Kidney (tissue), 14 donors: ENCODE data around the gene TREM1. TPM values are rescaled to one million over a fixed set of nuclear protein-coding genes. Genes with fewer than 3 reads are reported as not detected.
A peak's percentile ranks its signal among the peaks of the same experiment; 100 is the strongest.

ENCODE experiments used
- DNase-seq, 5 donors: peaks; one replicate each; pipeline ENCODE4 v3.0.0-alpha.2; 2013 to 2020
- FAIRE-seq: peaks from 2 replicates; lab custom pipeline; 2012; peaks lifted over from hg19 to GRCh38; lab: Jason Lieb, UNC
- H3K27ac ChIP-seq, 2 donors: one replicate each; pipeline ENCODE4 v1.7.0; 2013; ENCODE audit warnings: low read depth in 2 of 2, low read length in 2 of 2, inconsistent platforms in 1 of 2
- H3K27me3 ChIP-seq: one replicate; pipeline ENCODE4 v1.7.1; 2013; ENCODE audit warnings: low read length, inconsistent platforms; ENCODE audit not compliant: control insufficient read depth, insufficient read depth
- H3K36me3 ChIP-seq, 3 donors: one replicate each; pipeline versions ENCODE4 v1.7.0 to v1.7.1; 2013; ENCODE audit warnings: low read length in 3 of 3, control low read depth in 1 of 3, inconsistent platforms in 1 of 3; ENCODE audit not compliant: insufficient read depth in 3 of 3, control insufficient read depth in 2 of 3
- H3K4me1 ChIP-seq, 3 donors: one replicate each; pipeline versions ENCODE4 v1.7.0 to v1.7.1; 2013; ENCODE audit warnings: low read length in 3 of 3, inconsistent platforms in 1 of 3, low read depth in 1 of 3; ENCODE audit not compliant: control insufficient read depth in 2 of 3, insufficient read depth in 2 of 3
- H3K4me3 ChIP-seq, 3 donors: one replicate each; pipeline versions ENCODE4 v1.7.0 to v1.8.1; 2013; ENCODE audit warnings: low read length in 3 of 3, control low read depth in 1 of 3, inconsistent platforms in 1 of 3
- H3K9ac ChIP-seq, 3 donors: one replicate each; pipeline versions ENCODE4 v1.7.0 to v1.7.1; 2013; ENCODE audit warnings: low read length in 3 of 3, control low read depth in 1 of 3, inconsistent platforms in 1 of 3
- H3K9me3 ChIP-seq, 3 donors: one replicate each; pipeline versions ENCODE4 v1.7.0 to v1.7.1; 2013; ENCODE audit warnings: low read length in 3 of 3, control low read depth in 1 of 3, inconsistent platforms in 1 of 3; ENCODE audit not compliant: control insufficient read depth in 2 of 3, insufficient read depth in 1 of 3
- intact Hi-C: fragments of 100-400 bp; cut with DNase I; formaldehyde crosslinking; loops from one replicate; pipeline ENCODE4 v1.11.1; 2022
- polyA plus RNA-seq: library from polyadenylated mRNA; stranded (reverse); fragments of 350-450 nt; fragmentation: Illumina TruSeq; extraction: RNeasy Lipid Tissue Mini Kit (QIAGEN cat#74804); gene quantifications from one replicate; pipeline ENCODE4 v1.2.3, GENCODE V29; 2014; ENCODE audit warnings: low read depth, low replicate concordance; ENCODE audit not compliant: insufficient read depth
- total RNA-seq: library from RNA; stranded (reverse); fragmentation: NEBNext Ultra II Directional; extraction: Animal tissue kit (Norgen Biotek cat#: 25700); gene quantifications from one replicate; pipeline ENCODE4 v1.2.1, GENCODE V29; 2021
- TF ChIP-seq, protein P1 (sequence below): IDR thresholded peaks from 3 replicates; pipeline ENCODE4 v1.5.1; 2012; ENCODE audit warnings: mild to moderate bottlenecking, moderate library complexity, borderline replicate concordance; ENCODE audit not compliant: insufficient read depth; ENCODE audit errors: extremely low read depth
- donor health status: control.
- donor health status: control.
- donor health status: control.
- donor health status: control.
- donor health status: control.
- donor health status: DM: yes; HTN: yes; CAD: no.
- donor health status: Normal renal cell carcinoma (clear cell type).

TREM1 gene
- total and polyA plus RNA-seq, 2 donors from 2014 or later = 1.4 TPM; not detected in 1

DNA sequence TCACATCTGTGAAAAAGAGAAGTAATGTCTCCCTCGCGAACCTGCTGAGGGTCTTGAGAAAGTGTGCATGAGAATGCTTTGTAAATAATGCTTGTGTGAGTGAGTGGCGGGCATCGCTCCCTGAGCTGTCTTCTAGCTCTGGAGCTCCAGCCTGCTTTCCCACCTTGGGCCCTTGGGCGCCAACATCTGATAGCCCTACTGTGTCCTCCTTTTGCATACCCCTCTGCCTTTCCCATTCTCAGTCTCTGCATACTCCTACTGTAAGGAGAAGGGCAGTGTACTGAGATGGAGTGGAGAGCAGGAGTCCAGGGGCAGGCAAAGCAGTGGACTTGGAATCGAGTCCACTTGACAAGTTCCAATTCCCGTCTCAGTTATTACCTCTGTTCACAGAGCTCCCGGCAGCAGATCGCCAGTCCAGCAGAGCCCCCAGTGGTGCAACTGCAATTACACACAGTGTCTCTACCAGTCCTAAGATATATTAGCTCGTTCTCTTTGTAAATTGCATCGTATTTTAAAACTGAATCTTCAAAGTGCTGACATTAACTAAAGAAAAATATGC lies 48.1 kb upstream of the TREM1 start:
- DNase-seq = peak in 1 of 5 donors; percentile 46
- Histone ChIP-seq H3K36me3 (no peaks in the 10 kb centered on the region), H3K27ac (no peak overlapping the region), H3K27me3 (no peaks in the 10 kb centered on the region), H3K4me3 (no peak overlapping the region), H3K9me3 (no peaks in the 10 kb centered on the region), H3K4me1 (no peaks in the 10 kb centered on the region), H3K9ac (no peak overlapping the region)
- TF ChIP-seq, protein P1, sequence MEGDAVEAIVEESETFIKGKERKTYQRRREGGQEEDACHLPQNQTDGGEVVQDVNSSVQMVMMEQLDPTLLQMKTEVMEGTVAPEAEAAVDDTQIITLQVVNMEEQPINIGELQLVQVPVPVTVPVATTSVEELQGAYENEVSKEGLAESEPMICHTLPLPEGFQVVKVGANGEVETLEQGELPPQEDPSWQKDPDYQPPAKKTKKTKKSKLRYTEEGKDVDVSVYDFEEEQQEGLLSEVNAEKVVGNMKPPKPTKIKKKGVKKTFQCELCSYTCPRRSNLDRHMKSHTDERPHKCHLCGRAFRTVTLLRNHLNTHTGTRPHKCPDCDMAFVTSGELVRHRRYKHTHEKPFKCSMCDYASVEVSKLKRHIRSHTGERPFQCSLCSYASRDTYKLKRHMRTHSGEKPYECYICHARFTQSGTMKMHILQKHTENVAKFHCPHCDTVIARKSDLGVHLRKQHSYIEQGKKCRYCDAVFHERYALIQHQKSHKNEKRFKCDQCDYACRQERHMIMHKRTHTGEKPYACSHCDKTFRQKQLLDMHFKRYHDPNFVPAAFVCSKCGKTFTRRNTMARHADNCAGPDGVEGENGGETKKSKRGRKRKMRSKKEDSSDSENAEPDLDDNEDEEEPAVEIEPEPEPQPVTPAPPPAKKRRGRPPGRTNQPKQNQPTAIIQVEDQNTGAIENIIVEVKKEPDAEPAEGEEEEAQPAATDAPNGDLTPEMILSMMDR = no peak
- FAIRE-seq = no peak
- intact Hi-C loops = no loop called here

DNA sequence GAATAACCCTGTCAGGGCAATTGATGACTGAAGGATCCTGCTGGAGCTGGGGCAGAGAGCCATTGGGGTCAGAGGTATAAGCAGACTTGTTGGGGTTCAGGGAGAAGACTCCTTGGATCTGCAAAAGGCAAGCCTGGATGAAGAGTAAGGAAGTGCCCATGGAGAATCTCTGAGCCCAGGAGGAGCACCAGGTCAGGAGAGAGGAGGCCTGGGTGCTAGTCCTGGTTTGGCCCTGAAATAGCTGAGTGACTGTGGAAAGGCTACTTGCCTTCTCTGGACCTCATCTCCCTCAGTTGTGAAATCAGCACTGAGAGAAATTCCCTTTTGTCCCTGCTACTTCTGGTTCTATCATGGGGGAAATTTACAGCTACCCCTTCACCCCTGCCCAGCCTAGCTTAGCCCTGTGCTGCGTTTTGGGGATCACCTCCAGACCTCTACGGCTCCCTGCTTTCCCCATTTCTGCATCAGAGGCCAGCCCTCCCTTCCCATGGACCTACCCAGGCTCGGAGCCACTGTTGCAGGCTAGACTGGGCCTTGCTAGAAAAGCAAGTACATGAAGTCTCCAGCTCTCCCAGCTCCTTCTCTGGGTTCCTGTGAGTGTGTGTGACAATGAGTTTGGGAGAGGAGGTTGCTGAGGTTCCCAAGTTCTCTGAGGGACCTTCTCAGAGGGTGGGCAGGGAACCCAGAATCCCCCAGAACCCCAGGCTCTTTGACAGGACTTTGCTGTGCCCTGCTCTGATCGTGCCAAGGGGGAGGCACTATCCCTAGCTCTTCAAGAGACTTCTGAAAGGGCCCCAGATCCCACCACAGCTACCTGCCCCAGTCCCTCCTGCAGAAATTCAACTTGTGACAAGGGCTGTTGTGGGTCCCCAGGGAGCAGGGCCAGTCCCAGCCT lies 46.6 kb upstream of the TREM1 start:
- DNase-seq = no peak
- Histone ChIP-seq H3K9me3 (no peaks in the 10 kb centered on the region), H3K9ac (no peak overlapping the region), H3K4me1 (no peaks in the 10 kb centered on the region), H3K36me3 (no peaks in the 10 kb centered on the region), H3K27me3 (no peaks in the 10 kb centered on the region), H3K27ac (no peak overlapping the region), H3K4me3 (no peak overlapping the region)
- intact Hi-C loops = no loop called here
- TF ChIP-seq, protein P1 = no peak
- no peak for FAIRE-seq

DNA sequence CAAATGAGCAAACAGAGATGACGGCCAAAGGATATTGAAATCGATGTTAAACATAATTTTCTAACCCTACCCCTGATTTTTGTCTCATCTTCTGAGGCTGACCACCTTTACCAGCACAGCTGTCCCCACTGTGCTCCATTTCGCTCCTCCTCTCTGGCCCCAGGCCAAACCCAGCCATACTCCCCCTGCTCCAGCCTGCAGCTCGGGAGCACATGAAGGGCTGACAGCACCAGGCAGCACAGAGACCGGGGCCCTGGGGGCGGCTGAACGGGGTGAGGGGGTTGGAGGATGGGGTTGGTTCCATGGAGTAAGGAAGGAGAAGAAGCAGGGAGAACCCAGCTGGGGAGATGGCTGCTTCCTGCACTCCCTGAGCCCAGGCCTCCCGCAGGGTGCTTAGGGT lies 45.8 kb upstream of the TREM1 start:
- peak in 1 of 5 donors; percentile 42 for DNase-seq
- Histone ChIP-seq H3K4me3 (no peak overlapping the region), H3K9ac (no peak overlapping the region), H3K36me3 (no peaks in the 10 kb centered on the region), H3K4me1 (no peaks in the 10 kb centered on the region), H3K9me3 (no peaks in the 10 kb centered on the region), H3K27ac (no peak overlapping the region), H3K27me3 (no peaks in the 10 kb centered on the region)
- intact Hi-C loops = no loop called here
- FAIRE-seq = no peak
- TF ChIP-seq, protein P1 = no peak
